Measurements from ENCODE around the gene AP1G1.

AP1G1 gene

GRCh38 chr16:71732587-71732986 is 76.0 kb downstream of the AP1G1 start:
- CTCF ChIA-PET: no interaction called here
- H3K4me3 ChIP-seq (ENCODE audit: low read depth, low read length): no peak overlapping the region
- no peaks in the 10 kb centered on the region for H3K9me3 ChIP-seq (ENCODE audit: control insufficient read depth, insufficient read depth, low read depth, low read length)
- H3K27ac ChIP-seq (ENCODE audit: extremely low read depth, low read depth, low read length): no peak overlapping the region
- H3K4me1 ChIP-seq (ENCODE audit: control insufficient read depth, insufficient read depth, low read length): no peaks in the 10 kb centered on the region
- POLR2A ChIA-PET: interaction anchor here (0.5 kb wide), 1 partner anchor 17 kb away, joined by 3 read pairs; no protein-coding TSS in a partner anchor
- no peak for TF ChIP-seq ZNF138 (tag by site-specific recombination; IDR thresholded peaks at IDR 0.05; ENCODE audit: borderline replicate concordance)
- TF ChIP-seq YY2 (tag by site-specific recombination; IDR thresholded peaks at IDR 0.05): no peak
- no peak for TF ChIP-seq ZNF776 (tag by site-specific recombination; IDR thresholded peaks at IDR 0.05; ENCODE audit: borderline replicate concordance)
- no peak for TF ChIP-seq ZNF449 (tag by site-specific recombination; IDR thresholded peaks at IDR 0.05)
- TF ChIP-seq ZXDB (tag by site-specific recombination; IDR thresholded peaks at IDR 0.05): no peak
- TF ChIP-seq ZNF629 (tag by site-specific recombination; IDR thresholded peaks at IDR 0.05): no peak
- TF ChIP-seq GLIS2 (tag by site-specific recombination; IDR thresholded peaks at IDR 0.05): no peak
- H3K36me3 ChIP-seq (ENCODE audit: control insufficient read depth in 2 of 2, insufficient read depth in 1 of 2, low read length in 2 of 2): peaks cover 17 to 68% of the 10 kb centered on the region in 2 experiments

- POLR2A ChIA-PET: no interaction called here
- CTCF ChIA-PET: no interaction called here
- Histone ChIP-seq H3K4me1 (ENCODE audit: control insufficient read depth, insufficient read depth, low read length) (0 out of 2 replicates have a peak, but pooled peaks cover 2% of the 10 kb centered on the region), H3K9me3 (ENCODE audit: control insufficient read depth, insufficient read depth, low read depth, low read length) (no peaks in the 10 kb centered on the region), H3K36me3 (ENCODE audit: control insufficient read depth in 2 of 2, insufficient read depth in 1 of 2, low read length in 2 of 2) (peaks cover 5 to 27% of the 10 kb centered on the region in 2 experiments; a peak in 2 of 3 replicates), H3K27ac (ENCODE audit: extremely low read depth, low read depth, low read length) (no peak overlapping the region), H3K4me3 (ENCODE audit: low read depth, low read length) (no peak overlapping the region)
- peak; percentile 45; the same call in 1 of the 2 replicates for TF ChIP-seq ZBTB48 (tag by site-specific recombination; IDR thresholded peaks at IDR 0.05)
- TF ChIP-seq REPIN1 (tag by site-specific recombination; IDR thresholded peaks at IDR 0.05; ENCODE audit: low read depth): no peak
Measured at GRCh38 chr16:71727551-71728324, 80.9 kb downstream of the AP1G1 start.

GRCh38 chr16:71726476-71727315 is 81.9 kb downstream of the AP1G1 start:
- Histone ChIP-seq H3K36me3 (ENCODE audit: control insufficient read depth in 2 of 2, insufficient read depth in 1 of 2, low read length in 2 of 2) (peaks cover 0 to 17% of the 10 kb centered on the region in 2 experiments; a peak in 1 of 3 replicates), H3K9me3 (ENCODE audit: control insufficient read depth, insufficient read depth, low read depth, low read length) (no peaks in the 10 kb centered on the region), H3K4me3 (ENCODE audit: low read depth, low read length) (no peak overlapping the region), H3K27ac (ENCODE audit: extremely low read depth, low read depth, low read length) (no peak overlapping the region), H3K4me1 (ENCODE audit: control insufficient read depth, insufficient read depth, low read length) (0 out of 2 replicates have a peak, but pooled peaks cover 2% of the 10 kb centered on the region)
- ChIA-PET CTCF (interaction anchor here (0.7 to 1.1 kb wide), 2 partner anchors 19 to 138 kb away, joined by 4 to 6 read pairs; no protein-coding TSS in a partner anchor), POLR2A (no interaction called here)
- TF ChIP-seq BCL11A (tag by site-specific recombination; IDR thresholded peaks at IDR 0.05; ENCODE audit: low read depth): no peak
- TF ChIP-seq ZFP37 (tag by site-specific recombination; IDR thresholded peaks at IDR 0.05): no peak
- no peak for TF ChIP-seq ZNF366 (tag by site-specific recombination; conservative IDR thresholded peaks at IDR 0.05)
- TF ChIP-seq ZNF555 (tag by site-specific recombination; conservative IDR thresholded peaks at IDR 0.05): no peak
- TF ChIP-seq ZNF677 (tag by site-specific recombination; IDR thresholded peaks at IDR 0.05): no peak
- no peak for TF ChIP-seq ZNF433 (tag by site-specific recombination; IDR thresholded peaks at IDR 0.05; ENCODE audit: low read depth)
- no peak for TF ChIP-seq ATF2 (tag by site-specific recombination; IDR thresholded peaks at IDR 0.05; ENCODE audit: low read depth)
- TF ChIP-seq ZNF580 (tag by site-specific recombination; IDR thresholded peaks at IDR 0.05): no peak
- TF ChIP-seq OSR2 (tag by site-specific recombination; IDR thresholded peaks at IDR 0.05): no peak
- TF ChIP-seq ZNF221 (tag by site-specific recombination; IDR thresholded peaks at IDR 0.05; ENCODE audit: borderline replicate concordance): no peak
- no peak for TF ChIP-seq ZNF157 (tag by site-specific recombination; IDR thresholded peaks at IDR 0.05)
- TF ChIP-seq ZNF701 (tag by site-specific recombination; IDR thresholded peaks at IDR 0.05): no peak

Data from HEK293 (cell line).